GM21367 (cell line): ENCODE data around the gene OR52L1.

ENCODE experiments used
- ATAC-seq: cut with Tn5 transposase; IDR thresholded peaks from one replicate; pipeline ENCODE4 v1.9.1; 2021; ENCODE audit not compliant: unreplicated experiment

Gene OR52L1

DNA sequence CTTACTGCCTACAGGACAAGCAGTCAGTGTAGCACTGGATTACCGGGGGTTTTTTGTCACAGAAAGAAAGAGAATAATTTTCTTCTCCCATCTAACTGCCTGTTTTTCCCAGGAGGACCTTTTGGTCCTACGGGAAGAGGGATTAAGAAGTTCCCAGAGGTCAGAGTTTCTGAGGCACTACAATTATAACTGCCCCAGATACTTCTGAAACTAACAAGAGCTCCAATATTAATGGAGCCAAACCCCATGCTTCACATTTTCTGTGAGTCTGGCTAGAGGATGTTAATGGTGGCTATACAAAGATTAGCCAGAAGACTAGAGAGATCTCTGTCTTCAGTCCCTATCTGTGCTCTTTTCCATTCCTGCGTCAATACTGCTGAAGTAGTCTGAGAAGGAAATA lies 44.8 kb downstream of the OR52L1 start, which contains the start of gene OR56A3:
Gene OR56A3 (plus strand): TSS at position 301 of the 400 bp plus-strand sequence. CDS start 5,096 bp downstream, outside the sequence.
- no peak for ATAC-seq

DNA sequence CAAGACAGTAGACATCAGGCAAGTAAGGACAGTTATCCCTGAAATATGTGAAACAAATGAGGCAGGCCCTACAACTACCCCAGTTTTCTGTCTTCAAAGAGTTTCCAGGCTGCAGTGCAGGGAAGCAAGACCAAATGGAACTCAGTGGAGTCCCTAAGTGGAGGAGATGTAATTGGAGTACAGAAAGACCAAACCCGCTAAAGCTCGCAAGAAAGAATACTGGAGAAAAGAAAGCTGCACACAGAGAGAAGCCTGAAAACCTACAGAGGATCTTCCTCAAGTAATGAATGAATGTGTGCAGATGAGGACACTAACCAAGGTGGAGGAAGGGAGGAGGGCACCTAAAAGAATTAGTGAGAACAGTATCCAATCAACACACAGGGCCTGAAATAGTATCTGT lies 46.0 kb downstream of the OR52L1 start:
- no peak for ATAC-seq

DNA sequence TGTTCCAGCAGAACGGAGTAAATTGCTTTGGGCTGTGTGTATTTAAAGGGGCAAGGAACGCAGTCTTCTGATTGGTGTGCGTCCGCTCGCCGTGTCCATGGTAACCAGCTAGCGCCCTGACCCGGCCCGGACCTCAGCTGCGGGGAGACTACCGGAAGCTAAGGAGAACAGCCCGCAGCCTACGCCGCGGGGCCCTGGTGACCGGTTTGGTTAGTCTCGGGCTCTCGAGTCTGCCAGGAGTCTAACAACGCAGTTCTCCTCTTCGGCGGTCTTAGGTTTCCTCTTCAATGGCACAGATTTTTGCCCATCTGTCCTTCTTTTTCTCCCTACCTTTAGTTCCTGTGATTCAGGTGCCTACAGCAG lies 48.2 kb downstream of the OR52L1 start:
- no peak for ATAC-seq

DNA sequence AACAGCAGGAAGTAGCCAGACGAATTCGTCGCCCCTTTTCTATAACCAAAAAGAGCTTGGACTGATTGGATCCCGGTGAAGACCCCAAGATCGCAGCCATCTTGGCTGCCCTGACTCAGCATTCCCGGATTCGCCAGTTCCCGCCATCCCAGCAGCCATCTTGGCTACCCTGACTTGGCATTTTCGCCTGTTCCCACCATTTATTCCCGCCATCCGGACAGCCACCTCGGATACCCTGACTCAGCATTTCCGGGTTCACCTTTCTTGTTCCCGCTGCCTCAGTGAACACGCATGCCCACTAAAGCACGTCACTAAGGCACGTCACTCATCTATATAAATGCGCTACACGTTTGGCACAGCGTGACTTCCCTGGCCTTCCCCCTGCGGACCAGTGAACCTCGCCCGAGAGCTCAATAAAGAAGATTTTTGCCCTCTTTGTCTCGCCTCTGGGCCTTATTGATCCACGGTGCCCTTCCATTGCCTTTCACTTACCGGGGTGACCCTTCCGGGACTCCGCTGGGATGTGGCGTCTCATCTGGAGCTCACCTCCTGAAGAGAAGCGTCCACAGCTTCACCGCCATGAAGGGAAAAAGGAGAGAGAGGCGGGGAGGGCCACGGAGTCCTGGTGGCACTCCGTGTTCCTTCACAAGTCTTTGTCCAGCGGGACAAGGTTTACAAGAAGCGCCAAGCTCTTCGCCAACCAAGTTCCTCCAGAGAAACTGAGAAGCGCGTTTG lies 48.8 kb downstream of the OR52L1 start:
- ATAC-seq = no peak
